Panc1 (cell line): Measurements from ENCODE around the gene SCLY.

Source experiments
- POLR2AphosphoS5 ChIP-seq: IDR thresholded peaks from 2 replicates; pipeline ENCODE4 v1.6.1; 2012; ENCODE audit warnings: mild to moderate bottlenecking, low read depth, low read length, moderate library complexity
- TF ChIP-seq, protein P1 (sequence below): fragments of 450-650 bp; IDR thresholded peaks from 2 replicates; pipeline ENCODE4 v1.5.1; 2017; ENCODE audit warnings: mild to moderate bottlenecking
- TF ChIP-seq, protein P2 (sequence below), 2 experiments: IDR thresholded peaks; 2 replicates each; pipeline ENCODE4 v1.6.1; 2011 to 2012; ENCODE audit warnings: low read depth in 2 of 2, control low read depth in 1 of 2, low read length in 1 of 2, mild to moderate bottlenecking in 1 of 2, moderate library complexity in 1 of 2; ENCODE audit not compliant: insufficient read depth in 1 of 2

DNA sequence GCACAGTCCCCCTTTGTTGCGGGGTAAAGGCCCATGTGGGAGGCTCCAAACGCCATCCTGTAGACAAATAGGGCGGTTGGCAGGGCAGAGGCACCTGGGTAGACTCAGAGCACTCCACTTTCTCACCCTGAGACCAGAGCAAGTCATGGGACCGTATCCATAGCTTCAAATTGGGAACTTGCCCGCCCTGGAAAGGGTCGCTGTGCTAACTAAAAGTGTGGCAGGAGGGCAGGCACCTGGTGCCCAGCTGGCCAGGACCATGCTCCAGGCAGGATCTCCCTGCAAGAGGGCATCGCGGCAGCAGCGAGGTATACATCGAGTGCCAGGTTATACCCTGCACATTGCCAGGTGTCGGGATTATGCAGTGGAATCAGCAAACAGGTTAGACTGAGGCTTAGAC lies 20.8 kb upstream of the SCLY start:
- TF ChIP-seq, protein P1, sequence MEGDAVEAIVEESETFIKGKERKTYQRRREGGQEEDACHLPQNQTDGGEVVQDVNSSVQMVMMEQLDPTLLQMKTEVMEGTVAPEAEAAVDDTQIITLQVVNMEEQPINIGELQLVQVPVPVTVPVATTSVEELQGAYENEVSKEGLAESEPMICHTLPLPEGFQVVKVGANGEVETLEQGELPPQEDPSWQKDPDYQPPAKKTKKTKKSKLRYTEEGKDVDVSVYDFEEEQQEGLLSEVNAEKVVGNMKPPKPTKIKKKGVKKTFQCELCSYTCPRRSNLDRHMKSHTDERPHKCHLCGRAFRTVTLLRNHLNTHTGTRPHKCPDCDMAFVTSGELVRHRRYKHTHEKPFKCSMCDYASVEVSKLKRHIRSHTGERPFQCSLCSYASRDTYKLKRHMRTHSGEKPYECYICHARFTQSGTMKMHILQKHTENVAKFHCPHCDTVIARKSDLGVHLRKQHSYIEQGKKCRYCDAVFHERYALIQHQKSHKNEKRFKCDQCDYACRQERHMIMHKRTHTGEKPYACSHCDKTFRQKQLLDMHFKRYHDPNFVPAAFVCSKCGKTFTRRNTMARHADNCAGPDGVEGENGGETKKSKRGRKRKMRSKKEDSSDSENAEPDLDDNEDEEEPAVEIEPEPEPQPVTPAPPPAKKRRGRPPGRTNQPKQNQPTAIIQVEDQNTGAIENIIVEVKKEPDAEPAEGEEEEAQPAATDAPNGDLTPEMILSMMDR, result no peak
- TF ChIP-seq POLR2AphosphoS5, result no peak
- TF ChIP-seq, protein P2, sequence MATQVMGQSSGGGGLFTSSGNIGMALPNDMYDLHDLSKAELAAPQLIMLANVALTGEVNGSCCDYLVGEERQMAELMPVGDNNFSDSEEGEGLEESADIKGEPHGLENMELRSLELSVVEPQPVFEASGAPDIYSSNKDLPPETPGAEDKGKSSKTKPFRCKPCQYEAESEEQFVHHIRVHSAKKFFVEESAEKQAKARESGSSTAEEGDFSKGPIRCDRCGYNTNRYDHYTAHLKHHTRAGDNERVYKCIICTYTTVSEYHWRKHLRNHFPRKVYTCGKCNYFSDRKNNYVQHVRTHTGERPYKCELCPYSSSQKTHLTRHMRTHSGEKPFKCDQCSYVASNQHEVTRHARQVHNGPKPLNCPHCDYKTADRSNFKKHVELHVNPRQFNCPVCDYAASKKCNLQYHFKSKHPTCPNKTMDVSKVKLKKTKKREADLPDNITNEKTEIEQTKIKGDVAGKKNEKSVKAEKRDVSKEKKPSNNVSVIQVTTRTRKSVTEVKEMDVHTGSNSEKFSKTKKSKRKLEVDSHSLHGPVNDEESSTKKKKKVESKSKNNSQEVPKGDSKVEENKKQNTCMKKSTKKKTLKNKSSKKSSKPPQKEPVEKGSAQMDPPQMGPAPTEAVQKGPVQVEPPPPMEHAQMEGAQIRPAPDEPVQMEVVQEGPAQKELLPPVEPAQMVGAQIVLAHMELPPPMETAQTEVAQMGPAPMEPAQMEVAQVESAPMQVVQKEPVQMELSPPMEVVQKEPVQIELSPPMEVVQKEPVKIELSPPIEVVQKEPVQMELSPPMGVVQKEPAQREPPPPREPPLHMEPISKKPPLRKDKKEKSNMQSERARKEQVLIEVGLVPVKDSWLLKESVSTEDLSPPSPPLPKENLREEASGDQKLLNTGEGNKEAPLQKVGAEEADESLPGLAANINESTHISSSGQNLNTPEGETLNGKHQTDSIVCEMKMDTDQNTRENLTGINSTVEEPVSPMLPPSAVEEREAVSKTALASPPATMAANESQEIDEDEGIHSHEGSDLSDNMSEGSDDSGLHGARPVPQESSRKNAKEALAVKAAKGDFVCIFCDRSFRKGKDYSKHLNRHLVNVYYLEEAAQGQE (IDR thresholded peaks at IDR 0.05; ENCODE audit: insufficient read depth in 1 of 2, low read depth in 2 of 2, low read length in 1 of 2), result no peak
